Epidermal melanocyte (primary cell): ENCODE data around the gene SMIM5.

Experiments
- DNase-seq: peaks from one replicate; pipeline ENCODE4 v3.0.0; 2011; ENCODE audit warnings: low spot score; ENCODE audit not compliant: insufficient read length

Gene SMIM5

DNA sequence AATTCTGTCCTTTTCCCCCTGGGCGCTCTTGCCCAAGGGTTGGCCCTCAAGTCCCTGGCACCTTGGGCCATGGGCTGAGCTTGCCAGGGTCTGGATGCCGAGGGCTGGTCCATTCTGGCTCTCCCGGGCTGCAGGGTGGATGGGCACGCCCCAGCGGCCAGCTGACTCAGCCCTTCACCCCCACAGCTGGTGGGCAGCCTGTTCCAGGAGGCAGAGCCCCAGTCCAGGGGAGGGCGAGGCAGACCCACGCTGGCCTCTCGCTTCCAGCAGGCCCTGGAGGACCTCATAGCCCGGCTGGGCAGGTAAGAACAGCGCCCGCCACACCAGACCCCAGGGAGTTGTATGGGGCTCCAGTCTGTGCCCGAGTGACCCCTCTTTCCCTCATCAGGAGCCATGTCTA, 30.6 kb upstream of the SMIM5 start:
- no peak for DNase-seq

DNA sequence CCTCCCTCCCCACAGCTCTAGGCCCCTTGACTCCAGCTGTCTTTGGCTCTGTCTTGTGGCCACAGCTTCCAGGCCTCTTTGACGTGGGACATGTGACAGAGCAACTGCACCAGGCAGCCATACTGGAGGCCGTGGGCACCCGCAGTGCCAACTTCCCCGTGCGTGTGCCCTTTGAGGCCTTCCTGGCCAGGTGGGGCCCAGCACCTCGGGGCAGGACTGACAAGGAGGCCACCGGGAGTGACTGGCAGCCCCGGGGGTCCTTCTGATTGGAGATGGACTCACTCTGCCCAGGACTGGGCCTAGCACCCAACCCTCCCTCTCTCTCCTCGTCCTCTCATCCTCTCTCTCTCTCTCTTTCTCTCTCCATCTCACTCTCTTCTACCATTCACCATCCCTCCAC, 30.1 kb upstream of the SMIM5 start:
- no peak for DNase-seq

- no peak for DNase-seq
Observed at GRCh38 chr17:75604034-75604695, 29.1 kb upstream of the SMIM5 start.

DNA sequence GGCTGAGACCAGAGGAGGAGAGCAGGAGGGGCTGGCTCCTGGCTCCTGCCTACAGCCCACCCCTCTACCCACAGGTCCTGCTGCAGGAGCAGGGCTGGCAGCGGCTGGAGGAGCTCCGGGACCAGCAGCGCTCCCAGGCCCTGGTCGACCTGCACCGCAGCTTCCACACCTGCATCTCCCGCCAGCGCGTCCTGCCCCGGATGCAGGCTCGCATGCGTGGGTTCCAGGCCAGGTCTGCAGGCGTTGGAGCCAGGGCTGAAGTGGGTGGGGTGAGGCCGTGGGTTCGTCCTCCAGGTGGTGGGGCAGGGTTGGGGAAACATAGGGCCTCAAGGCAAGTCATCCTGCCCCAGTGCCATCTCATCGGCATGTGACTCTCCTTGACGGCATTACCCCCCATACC, 27.4 kb upstream of the SMIM5 start:
- DNase-seq: no peak

DNA sequence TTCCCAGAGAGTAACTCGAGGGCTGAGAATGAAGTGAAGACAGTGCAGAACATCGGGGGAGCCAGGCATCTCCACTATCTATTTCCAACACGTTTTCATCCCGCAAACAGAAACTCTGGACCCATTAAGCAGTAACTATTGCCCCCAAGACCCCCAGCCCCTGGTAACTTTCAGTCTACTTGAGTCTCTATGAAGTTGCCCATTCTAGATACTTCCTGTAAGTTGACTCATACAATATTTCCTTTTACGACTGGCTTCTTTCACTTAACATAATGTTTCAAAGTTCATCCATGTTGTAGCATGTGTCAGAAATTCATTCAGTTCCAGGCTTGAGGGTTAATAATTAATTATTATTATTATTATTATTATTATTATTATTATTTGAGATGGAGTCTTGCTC, 26.1 kb upstream of the SMIM5 start:
- DNase-seq: no peak

DNA sequence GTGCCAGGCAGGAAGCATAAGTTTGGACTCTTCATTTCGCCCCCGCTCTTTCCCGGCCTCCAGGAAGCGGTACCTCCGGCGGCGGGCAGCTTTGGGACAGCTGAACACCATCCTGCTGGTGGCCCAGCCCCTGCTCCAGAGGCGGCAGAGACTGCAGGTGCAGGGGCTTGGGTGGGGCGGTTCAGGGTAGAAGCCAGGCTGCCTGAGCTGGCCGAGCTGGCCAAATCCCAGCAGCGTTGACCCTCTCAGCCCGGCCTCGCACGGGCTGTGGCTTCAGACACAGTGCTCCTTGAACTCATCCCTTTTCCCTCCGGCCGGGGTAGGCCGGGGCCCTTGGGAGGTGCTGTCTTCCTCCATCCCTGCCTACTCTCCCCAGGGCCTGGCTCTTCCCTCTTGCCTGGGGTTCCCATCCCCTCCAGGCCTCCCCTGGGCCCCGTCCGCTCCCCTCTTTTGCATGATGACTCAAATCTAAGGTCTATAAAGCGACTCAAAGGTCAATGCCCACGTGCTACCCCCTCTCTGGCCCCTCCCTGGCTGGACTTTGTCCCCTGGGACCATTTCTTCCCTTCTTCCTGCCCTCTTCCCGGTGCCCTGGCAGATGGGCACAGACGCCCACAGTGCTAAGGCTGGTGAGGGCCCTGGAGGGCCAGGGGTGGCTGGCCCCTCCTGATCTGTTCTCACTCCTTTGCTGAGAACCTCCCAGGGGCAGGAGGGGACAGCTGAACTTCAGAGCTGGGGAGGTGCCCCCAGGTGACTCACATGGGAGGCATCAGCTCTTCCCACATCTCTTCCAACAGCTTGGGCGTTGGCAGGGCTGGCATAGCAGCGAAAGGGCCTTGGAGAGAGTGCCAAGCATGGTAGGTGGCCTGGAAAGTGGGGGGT, 22.9 kb upstream of the SMIM5 start:
- no peak for DNase-seq

DNA sequence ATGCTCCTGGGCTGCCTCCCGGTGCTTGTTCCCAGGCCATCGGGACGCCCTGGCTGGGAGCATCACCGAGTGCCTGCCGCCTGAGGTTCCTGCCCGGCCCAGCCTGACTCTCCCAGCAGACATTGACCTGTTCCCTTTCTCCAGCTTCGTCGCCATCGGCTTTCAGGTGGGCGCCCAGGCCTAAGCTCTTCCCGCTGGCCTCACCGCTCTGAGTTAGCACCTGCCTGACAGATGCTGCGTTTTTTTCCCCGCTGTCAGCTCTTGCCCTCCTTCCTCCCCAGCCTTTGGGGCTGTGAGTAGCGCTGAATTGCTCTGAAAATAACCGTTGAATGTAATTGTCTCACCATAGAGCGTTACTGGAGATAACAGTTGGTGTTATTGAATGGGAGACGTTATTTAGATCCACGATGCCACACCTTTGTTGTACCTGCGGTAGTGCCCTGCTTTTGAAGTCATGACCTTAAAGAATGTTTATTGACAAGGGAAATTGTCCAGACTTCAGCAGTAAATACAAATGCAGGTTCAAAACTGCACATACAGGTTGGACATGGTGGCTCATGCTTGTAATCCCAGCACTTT, 21.3 kb upstream of the SMIM5 start:
- no peak for DNase-seq

DNA sequence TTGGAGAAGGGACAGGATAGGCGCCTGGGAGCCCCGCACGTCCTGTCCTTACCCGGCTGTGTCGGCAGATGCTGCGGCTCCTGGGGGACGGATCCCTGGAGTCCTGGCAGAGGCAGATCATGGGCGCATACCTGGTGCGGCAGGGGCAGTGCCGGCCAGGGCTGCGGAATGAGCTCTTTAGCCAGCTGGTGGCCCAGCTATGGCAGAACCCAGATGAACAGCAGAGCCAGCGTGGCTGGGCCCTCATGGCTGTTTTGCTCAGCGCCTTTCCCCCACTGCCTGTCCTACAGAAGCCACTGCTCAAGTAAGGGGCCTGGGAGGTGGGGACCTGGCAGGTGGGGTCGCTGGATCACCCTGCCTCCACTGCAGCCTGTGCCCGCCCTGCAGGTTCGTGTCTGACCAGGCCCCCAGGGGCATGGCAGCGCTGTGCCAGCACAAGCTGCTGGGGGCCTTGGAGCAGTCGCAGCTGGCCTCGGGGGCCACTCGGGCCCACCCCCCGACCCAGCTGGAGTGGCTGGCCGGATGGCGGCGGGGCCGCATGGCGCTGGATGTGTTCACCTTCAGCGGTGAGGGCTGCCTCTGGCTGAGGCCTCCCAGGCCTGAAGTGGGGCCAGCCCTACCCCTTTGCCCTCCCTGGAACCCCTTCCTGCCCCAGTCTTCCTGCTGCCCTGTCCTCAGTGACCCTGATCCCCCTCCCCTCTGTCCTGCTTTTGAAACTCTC, 20.2 kb upstream of the SMIM5 start:
- no peak for DNase-seq

GRCh38 chr17:75614006-75614405, 19.2 kb upstream of the SMIM5 start:
- no peak for DNase-seq

DNA sequence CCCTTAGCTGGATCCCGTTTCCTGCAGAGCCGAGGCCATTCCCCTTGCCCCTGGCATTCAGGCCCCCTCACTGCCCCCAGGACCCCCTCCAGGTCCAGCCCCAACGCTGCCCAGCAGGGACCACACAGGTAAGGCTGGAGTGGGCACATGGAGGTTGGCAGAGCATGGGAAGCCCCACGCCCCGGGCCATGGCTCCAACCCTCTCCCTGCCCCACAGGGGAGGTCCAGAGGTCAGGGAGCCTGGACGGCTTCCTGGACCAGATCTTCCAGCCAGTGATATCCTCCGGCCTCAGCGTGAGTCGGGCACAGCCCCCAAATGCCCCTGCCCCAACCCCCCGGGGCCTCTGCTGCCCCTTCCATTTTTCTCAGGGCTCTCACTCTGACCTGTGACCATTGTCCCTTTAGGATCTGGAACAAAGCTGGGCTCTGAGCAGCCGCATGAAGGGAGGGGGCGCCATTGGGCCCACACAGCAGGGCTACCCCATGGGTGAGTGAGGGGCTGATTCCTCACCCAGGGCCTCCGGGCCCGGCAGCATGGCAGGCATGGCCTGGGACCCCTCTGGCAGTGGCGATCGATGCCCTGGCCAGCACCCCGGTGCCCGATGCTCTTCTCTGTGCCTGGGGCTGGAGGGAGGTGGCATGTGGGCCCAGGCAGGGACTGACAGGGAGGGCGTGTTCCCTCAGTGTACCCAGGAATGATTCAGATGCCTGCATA, 18.5 kb upstream of the SMIM5 start:
- no peak for DNase-seq

DNA sequence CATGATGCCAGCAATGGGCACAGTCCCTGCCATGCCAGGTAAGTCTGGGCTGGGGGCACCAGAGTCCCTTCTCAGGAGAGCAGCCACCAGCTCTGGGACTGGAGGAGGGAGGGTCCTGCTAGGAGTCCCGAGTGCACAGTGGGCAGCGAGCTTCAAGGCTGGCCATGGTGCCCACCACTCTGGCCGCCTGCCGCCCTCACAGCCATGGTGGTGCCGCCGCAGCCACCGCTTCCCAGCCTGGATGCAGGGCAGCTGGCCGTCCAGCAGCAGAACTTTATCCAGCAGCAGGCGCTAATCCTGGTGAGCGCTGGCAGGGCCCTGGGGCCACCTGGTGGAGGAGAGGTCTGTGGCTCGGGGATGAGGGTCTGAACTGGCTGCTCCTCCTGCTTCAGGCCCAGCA, 17.9 kb upstream of the SMIM5 start:
- no peak for DNase-seq

DNA sequence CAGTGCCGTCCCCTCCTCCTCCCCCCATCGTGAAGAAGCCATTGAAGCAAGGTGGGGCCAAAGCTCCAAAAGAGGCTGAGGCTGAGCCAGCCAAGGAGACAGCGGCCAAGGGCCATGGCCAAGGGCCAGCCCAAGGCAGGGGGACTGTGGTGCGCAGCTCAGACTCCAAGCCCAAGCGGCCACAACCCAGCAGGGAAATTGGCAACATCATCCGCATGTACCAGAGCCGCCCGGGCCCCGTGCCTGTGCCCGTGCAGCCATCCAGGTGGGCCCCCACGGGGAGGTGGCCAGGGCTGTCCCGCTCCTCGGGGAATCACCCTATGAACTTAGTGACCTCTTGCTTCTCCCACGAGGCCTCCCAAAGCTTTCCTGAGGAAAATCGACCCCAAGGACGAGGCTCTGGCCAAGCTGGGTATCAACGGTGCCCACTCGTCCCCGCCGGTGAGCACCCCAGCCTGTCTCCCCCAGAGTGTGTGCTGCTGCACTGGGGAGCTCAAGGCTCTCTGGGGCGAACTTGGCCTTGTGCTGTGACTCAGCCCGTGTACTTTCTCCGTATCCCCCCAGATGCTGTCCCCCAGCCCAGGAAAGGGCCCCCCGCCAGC, 16.6 kb upstream of the SMIM5 start:
- no peak for DNase-seq

- DNase-seq: no peak
Observed at GRCh38 chr17:75617218-75617617, 16.0 kb upstream of the SMIM5 start.

- DNase-seq: no peak
Observed at GRCh38 chr17:75617675-75618074, 15.6 kb upstream of the SMIM5 start.

- DNase-seq: no peak
Observed at GRCh38 chr17:75619506-75620431, 13.5 kb upstream of the SMIM5 start.

DNA sequence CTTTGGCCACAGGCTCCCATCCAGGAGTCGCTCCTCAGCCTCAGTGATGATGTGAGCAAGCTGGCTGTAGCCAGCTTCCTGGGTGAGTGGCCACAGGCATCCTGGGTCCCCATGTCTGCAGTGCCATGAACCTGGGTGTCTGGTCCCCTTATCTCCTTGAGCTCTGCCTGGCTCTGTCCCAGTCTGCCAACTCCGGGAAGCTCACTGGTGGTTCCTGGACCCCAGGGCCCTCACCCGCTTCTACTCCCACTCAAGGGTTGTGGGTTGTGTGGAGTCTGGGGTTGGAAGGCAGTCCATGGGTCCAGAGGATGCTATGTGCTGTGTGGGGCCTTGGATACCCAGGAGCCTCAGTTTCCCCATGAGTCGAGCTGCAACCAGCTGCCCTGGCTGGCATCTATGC, 11.7 kb upstream of the SMIM5 start:
- no peak for DNase-seq

DNA sequence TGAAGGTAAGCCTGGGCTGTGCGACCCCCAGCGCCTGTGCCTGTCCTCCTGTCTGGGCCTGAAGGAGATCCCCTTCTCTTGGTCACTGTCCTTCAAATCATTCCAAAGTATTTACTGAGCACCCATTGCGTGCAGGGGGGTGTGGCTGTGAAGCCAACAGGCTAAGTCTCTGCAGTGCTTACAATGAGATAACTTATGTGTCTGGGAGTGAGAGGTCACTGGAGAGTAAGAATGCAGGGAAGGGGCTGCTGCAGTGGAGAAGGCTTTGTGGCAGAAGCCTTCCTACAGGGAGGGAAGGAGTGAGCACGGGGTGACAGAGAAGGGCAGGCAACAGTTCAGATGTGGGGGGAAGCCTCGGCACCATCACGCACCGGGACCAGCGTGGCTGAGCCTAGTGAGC, 11.2 kb upstream of the SMIM5 start:
- DNase-seq: no peak

- DNase-seq: no peak
Observed at GRCh38 chr17:75622771-75623273, 10.4 kb upstream of the SMIM5 start.

GRCh38 chr17:75623386-75623785, 9.8 kb upstream of the SMIM5 start:
- DNase-seq: no peak

- no peak for DNase-seq
Observed at GRCh38 chr17:75624021-75624420, 9.2 kb upstream of the SMIM5 start.
